IMR-90 (cell line): ENCODE data around the gene PIGP. TPM values are rescaled to one million over a fixed set of nuclear protein-coding genes. Genes with fewer than 3 reads are reported as not detected.

Source experiments
- ATAC-seq: fragments of 200-7000 bp; cut with Tn5 transposase; 2 replicates; pipeline ENCODE4 v1.9.1; 2020; ENCODE audit warnings: low read depth, mild to moderate bottlenecking, moderate library complexity
- BruUV-seq: library from RNA; stranded (reverse); fragments of 400-500 nt; replicated peaks from 2 replicates; lab custom pipeline; 2021; lab: Mats Ljungman, UMichigan
- CTCF ChIA-PET: fragments of 300-600 bp; formaldehyde crosslinking; extraction: SDS; loops from one replicate; lab custom pipeline; 2021; ENCODE audit warnings: antibody characterized with exemption; lab: Yijun Ruan, JAX
- POLR2A ChIA-PET: fragments of 300-600 bp; sonication (Branson Sonifier 250); formaldehyde crosslinking; loops from one replicate; lab custom pipeline; 2022; ENCODE audit warnings: antibody characterized with exemption; ENCODE audit not compliant: unreplicated experiment; lab: Charles Lee
- DNase-seq: peaks from one replicate; pipeline ENCODE4 v3.0.0; 2013
- H2AFZ ChIP-seq: replicated peaks from 2 replicates; pipeline ENCODE3; 2013; ENCODE audit warnings: low read length, mild to moderate bottlenecking; ENCODE audit not compliant: poor library complexity
- H2AK5ac ChIP-seq: 2 replicates; pipeline ENCODE4 v1.6.1; 2013; ENCODE audit warnings: low read depth, low read length, inconsistent platforms
- H2AK9ac ChIP-seq: replicated peaks from 2 replicates; pipeline ENCODE3; 2013; ENCODE audit warnings: mild to moderate bottlenecking, low read depth, low read length, moderate library complexity; ENCODE audit not compliant: poor library complexity
- H2BK120ac ChIP-seq: 2 replicates; pipeline ENCODE4 v1.6.1; 2013; ENCODE audit warnings: low read depth, low read length, inconsistent platforms
- H2BK15ac ChIP-seq: 3 replicates; pipeline ENCODE4 v1.6.1; 2013; ENCODE audit warnings: low read depth, low read length, inconsistent platforms
- H2BK20ac ChIP-seq: 2 replicates; pipeline ENCODE4 v1.6.1; 2013; ENCODE audit warnings: low read depth, mild to moderate bottlenecking, inconsistent platforms, low read length, moderate library complexity
- H2BK5ac ChIP-seq: 2 replicates; pipeline ENCODE4 v1.6.1; 2013; ENCODE audit warnings: mild to moderate bottlenecking, low read depth, low read length, inconsistent platforms; ENCODE audit not compliant: poor library complexity, severe bottlenecking
- H3K14ac ChIP-seq: replicated peaks from 2 replicates; pipeline ENCODE4 v1.6.1; 2013; ENCODE audit warnings: low read depth, low read length, inconsistent platforms
- H3K18ac ChIP-seq: 2 replicates; pipeline ENCODE4 v1.6.1; 2013; ENCODE audit warnings: low read depth, low read length, control low read depth
- H3K23ac ChIP-seq: 2 replicates; pipeline ENCODE4 v1.6.1; 2013; ENCODE audit warnings: low read depth, low read length, inconsistent platforms
- H3K27ac ChIP-seq: 2 replicates; pipeline ENCODE4 v1.5.1; 2013; ENCODE audit warnings: mild to moderate bottlenecking, control low read depth, low read length; ENCODE audit not compliant: insufficient read depth
- H3K27me3 ChIP-seq: 2 replicates; pipeline ENCODE4 v1.6.1; 2013; ENCODE audit warnings: low read length; ENCODE audit not compliant: control insufficient read depth, insufficient read depth
- H3K36me3 ChIP-seq: 2 replicates; pipeline ENCODE4 v1.6.1; 2013; ENCODE audit warnings: low read length, mixed read lengths; ENCODE audit not compliant: control insufficient read depth, insufficient read depth
- H3K4ac ChIP-seq: 2 replicates; pipeline ENCODE4 v1.6.1; 2013; ENCODE audit warnings: low read depth, low read length, inconsistent platforms
- H3K4me1 ChIP-seq: 2 replicates; pipeline ENCODE4 v1.6.1; 2013; ENCODE audit warnings: low read length, mixed read lengths; ENCODE audit not compliant: control insufficient read depth, insufficient read depth
- H3K4me2 ChIP-seq: 2 replicates; pipeline ENCODE4 v1.6.1; 2013; ENCODE audit warnings: low read depth, mild to moderate bottlenecking, control low read depth, low read length, moderate library complexity
- H3K4me3 ChIP-seq: 2 replicates; pipeline ENCODE4 v1.5.1; 2013; ENCODE audit warnings: low read depth, mild to moderate bottlenecking, control low read depth, low read length, moderate library complexity; ENCODE audit not compliant: insufficient read depth
- H3K56ac ChIP-seq: 2 replicates; pipeline ENCODE4 v1.6.1; 2013; ENCODE audit warnings: low read length, inconsistent platforms; ENCODE audit not compliant: insufficient read depth; ENCODE audit errors: extremely low read depth
- H3K79me1 ChIP-seq, 2 experiments: 2 replicates each; pipeline ENCODE4 v1.6.1; 2013; ENCODE audit warnings: low read length in 2 of 2, inconsistent platforms in 1 of 2, low read depth in 1 of 2
- H3K9ac ChIP-seq: 2 replicates; pipeline ENCODE4 v1.6.1; 2013; ENCODE audit warnings: low read depth, low read length, control low read depth
- H3K9me1 ChIP-seq: 2 replicates; pipeline ENCODE4 v1.6.1; 2013; ENCODE audit warnings: low read length, inconsistent platforms; ENCODE audit not compliant: insufficient read depth
- H3K9me3 ChIP-seq: 2 replicates; pipeline ENCODE4 v1.6.1; 2013; ENCODE audit warnings: low read length; ENCODE audit not compliant: control insufficient read depth, insufficient read depth
- H4K20me1 ChIP-seq: 2 replicates; pipeline ENCODE4 v1.6.1; 2013; ENCODE audit warnings: low read length, inconsistent platforms; ENCODE audit not compliant: insufficient read depth
- H4K5ac ChIP-seq: 2 replicates; pipeline ENCODE4 v1.6.1; 2013; ENCODE audit warnings: mild to moderate bottlenecking, low read depth, low read length, control low read depth
- H4K8ac ChIP-seq, 2 experiments: 2 replicates each; pipeline ENCODE4 v1.6.1; 2013; ENCODE audit warnings: low read depth in 2 of 2, low read length in 2 of 2, control low read depth in 1 of 2, inconsistent platforms in 1 of 2
- H4K91ac ChIP-seq: 2 replicates; pipeline ENCODE4 v1.6.1; 2013; ENCODE audit warnings: low read depth, low read length, inconsistent platforms; ENCODE audit not compliant: insufficient read depth
- CEBPB ChIP-seq: IDR thresholded peaks from 2 replicates; pipeline ENCODE4 v1.6.1; 2012; ENCODE audit warnings: low read depth, low read length, improper control_type of control experiment
- CTCF ChIP-seq: conservative IDR thresholded peaks from 2 replicates; pipeline ENCODE4 v1.5.1; 2012; ENCODE audit warnings: mild to moderate bottlenecking, low read depth, low read length, improper control_type of control experiment
- ELK1 ChIP-seq: fragments of 150-350 bp; IDR thresholded peaks from 2 replicates; pipeline ENCODE4 v1.6.1; 2016; ENCODE audit warnings: low read depth, mild to moderate bottlenecking, low read length, moderate library complexity, borderline replicate concordance
- FOS ChIP-seq: fragments of 150-350 bp; IDR thresholded peaks from 2 replicates; pipeline ENCODE4 v1.6.1; 2016; ENCODE audit warnings: low read depth, low read length
- dilution Hi-C: fragments of 300-500 bp; cut with HindIII; formaldehyde crosslinking; loops from one replicate; pipeline ENCODE4 v1.14.3; 2018; ENCODE audit warnings: low sequenced_read_pairs; ENCODE audit not compliant: unreplicated experiment
- in situ Hi-C: fragments of 300-500 bp; cut with MboI; formaldehyde crosslinking; loops from 3 replicates; pipeline ENCODE4 v1.14.3; 2019; ENCODE audit warnings: low sequenced_read_pairs, inconsistent platforms, mixed read lengths
- intact Hi-C: fragments of 100-400 bp; cut with micrococcal nuclease; formaldehyde crosslinking; loops from 2 replicates; pipeline ENCODE4 v1.10.0; 2022
- polyA plus RNA-seq, 3 experiments: library from polyadenylated mRNA; depleted of rRNA; stranded (reverse); fragments of >200 nt; gene quantifications; 2 replicates each; pipeline ENCODE4 v1.2.3, GENCODE V29; 2012; ENCODE audit warnings: low replicate concordance in 1 of 3
- total RNA-seq: library from RNA; depleted of rRNA; stranded (reverse); fragments of >200 nt; gene quantifications from 2 replicates; pipeline ENCODE4 v1.2.3, GENCODE V29; 2012

The PIGP gene
- total and polyA plus RNA-seq, 2 of the 4 experiments (the other 2 are of a cell fraction), result 4.1 to 15.4 TPM

- peak overlapping the region; percentile 79 for H3K14ac ChIP-seq
- peaks cover 4% of the 10 kb centered on the region; the same call in 1 of the 2 replicates for H4K20me1 ChIP-seq
- TF ChIP-seq CEBPB (peak; percentile 75), FOS (0 out of 2 replicates have a peak, but pooled peaks have one; percentile 16), CTCF (no peak), ELK1 (no peak)
- no TSS peak for BruUV-seq
- ATAC-seq, result peak; percentile 36
- POLR2A ChIA-PET, result no interaction called here
- H3K79me1 ChIP-seq, result peaks cover under 1 to 4% of the 10 kb centered on the region in 2 experiments; a peak in 2 of 4 replicates
- H3K27me3 ChIP-seq, result no peaks in the 10 kb centered on the region
- peak overlapping the region in 1 of 2 experiments; percentile 81; a peak in 2 of 4 replicates for H4K8ac ChIP-seq
- peak overlapping the region; percentile 28; the same call in 1 of the 2 replicates for H3K18ac ChIP-seq
- peak overlapping the region; percentile 25; the same call in 1 of the 2 replicates for H3K4me2 ChIP-seq
- peaks cover 16% of the 10 kb centered on the region for H3K4me1 ChIP-seq
- H2BK120ac ChIP-seq, result peak overlapping the region; percentile 93
- peak overlapping the region; percentile 53 for H2AK9ac ChIP-seq
- H2BK20ac ChIP-seq, result peak overlapping the region; percentile 90
- H4K5ac ChIP-seq, result peak overlapping the region; percentile 13; the same call in 1 of the 2 replicates
- H2AK5ac ChIP-seq, result peak overlapping the region; percentile 11; the same call in 1 of the 2 replicates
- H3K9me1 ChIP-seq, result peaks cover 18% of the 10 kb centered on the region
- peak overlapping the region; percentile 9 for H2AFZ ChIP-seq
- H2BK5ac ChIP-seq, result peak overlapping the region; percentile 83
- peak; percentile 66 for DNase-seq
- peaks cover 1% of the 10 kb centered on the region; the same call in 1 of the 2 replicates for H3K36me3 ChIP-seq
- H3K27ac ChIP-seq, result no peak overlapping the region
- H3K4ac ChIP-seq, result peak overlapping the region; percentile 61
- intact Hi-C loops, result no loop called here
- in situ Hi-C loops, result no loop called here
- CTCF ChIA-PET, result no interaction called here
- H3K9me3 ChIP-seq, result no peaks in the 10 kb centered on the region
- no peak overlapping the region for H3K56ac ChIP-seq
- dilution Hi-C loops, result no loop called here
- H4K91ac ChIP-seq, result peak overlapping the region; percentile 64
- peak overlapping the region; percentile 86; the same call in 2 of the 3 replicates for H2BK15ac ChIP-seq
- H3K9ac ChIP-seq, result no peak overlapping the region
- no peak overlapping the region for H3K4me3 ChIP-seq
- H3K23ac ChIP-seq, result peak overlapping the region; percentile 11; the same call in 1 of the 2 replicates
These were observed 8.0 kb downstream of the PIGP start for GRCh38 chr21:37064841-37065240.
